Right lobe of liver (tissue), 6 donors: ENCODE results near the gene ATG7. TPM values are rescaled to one million over a fixed set of nuclear protein-coding genes. Genes with fewer than 3 reads are reported as not detected.

ENCODE experiments used
- ATAC-seq, 4 donors: fragments of 200-7000 bp; cut with Tn5 transposase; one replicate each; pipeline ENCODE4 v1.9.1; 2020; ENCODE audit warnings: mild to moderate bottlenecking in 4 of 4, moderate library complexity in 4 of 4
- DNase-seq, 3 donors: peaks; one replicate each; pipeline ENCODE4 v3.0.0-alpha.2; 2020
- H3K27ac ChIP-seq, 3 donors: fragments of 200-600 bp; one replicate each; pipeline ENCODE4 v1.8.0; 2022
- H3K27me3 ChIP-seq, 2 donors: fragments of 200-600 bp; one replicate each; pipeline ENCODE4 v1.8.0; 2022
- H3K36me3 ChIP-seq, 4 donors: fragments of 200-600 bp; sonication (generic) in 1 of 4; one replicate each; pipeline versions ENCODE4 v1.5.1 to v1.8.0; 2017 to 2022; ENCODE audit warnings: control low read depth in 1 of 4
- H3K4me1 ChIP-seq, 4 donors: fragments of 200-600 bp; sonication (generic) in 1 of 4; one replicate each; pipeline versions ENCODE4 v1.5.1 to v1.8.0; 2017 to 2022; ENCODE audit warnings: control low read depth in 1 of 4
- H3K4me3 ChIP-seq, 3 donors: fragments of 200-600 bp; one replicate each; pipeline ENCODE4 v1.8.0; 2022
- H3K9me3 ChIP-seq, 4 donors: fragments of 200-600 bp; sonication (generic) in 1 of 4; one replicate each; pipeline versions ENCODE4 v1.5.1 to v1.8.0; 2017 to 2022; ENCODE audit warnings: control low read depth in 1 of 4
- POLR2A ChIP-seq: fragments of 450-650 bp; IDR thresholded peaks from one replicate; pipeline ENCODE4 v1.6.1; 2017; ENCODE audit warnings: antibody characterized with exemption, mild to moderate bottlenecking
- WGBS: methylation state at CpG from one replicate; pipeline ENCODE4 v1.1.6; 2018; ENCODE audit warnings: low coverage, low lambda C conversion rate; ENCODE audit not compliant: insufficient coverage; ENCODE audit errors: missing lambda C conversion rate; 5-methylcytosine and 5-hydroxymethylcytosine counted together
- intact Hi-C, 2 donors: fragments of 100-400 bp; cut with DNase I; formaldehyde crosslinking; loops; one replicate each; pipeline versions ENCODE4 v1.11.2 to v1.14.1; 2022
- total RNA-seq, 6 experiments: library from RNA; depleted of rRNA in 2 of 6; stranded (reverse); fragments of >200 nt in 2 of 6; fragmentation: NEBNext Ultra II Directional in 3 of 6; extraction: Animal tissue kit (Norgen Biotek cat#: 25700) in 3 of 6; gene quantifications; one replicate each; pipeline versions ENCODE4 v1.1.0 to v1.2.4, GENCODE V29; 2016 to 2023
- TF ChIP-seq, protein P1 (sequence below), 4 donors: fragments of 200-600 bp in 3 of 4; fragments of 450-650 bp in 1 of 4; IDR thresholded peaks; one replicate each; pipeline versions ENCODE4 v1.5.1 to v1.8.0; 2016 to 2022; ENCODE audit warnings: antibody characterized with exemption in 4 of 4, mild to moderate bottlenecking in 2 of 4
- donor health status: DM: no; HTN: yes; CAD: no.
- donor health status: DM: no; HTN: no; CAD: no.
- donor health status: DM: no; HTN: no; CAD: no.
- donor health status: DM: no; HTN: yes; CAD: no.
- donor health status: DM: no; HTN: yes; CAD: no.

ATG7 gene
- total RNA-seq, 6 experiments from 2014 or later = 13.6 to 21.1 (median 15.8) TPM

DNA sequence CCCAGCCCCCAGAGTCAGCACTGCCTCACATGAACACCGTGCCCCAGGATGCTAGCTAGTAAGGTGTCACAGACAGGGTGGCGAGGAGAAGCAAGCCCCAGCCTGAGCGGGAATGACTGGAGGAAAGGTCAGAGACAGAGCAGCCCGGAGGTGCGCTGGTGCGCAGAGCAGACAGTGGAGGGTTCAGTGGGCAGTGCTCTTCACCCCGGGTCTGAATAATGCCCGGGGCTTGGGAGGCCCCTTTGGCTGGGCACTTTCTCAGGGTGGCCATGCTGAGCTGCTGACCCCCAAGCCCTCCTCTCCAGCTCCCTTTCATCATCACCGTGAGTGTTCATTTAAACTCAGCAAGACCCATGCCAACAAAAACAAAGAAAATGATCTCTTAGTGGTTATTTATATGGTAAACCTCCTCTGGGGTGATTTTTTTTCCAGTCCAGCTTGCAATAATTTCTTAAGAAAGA is 260.8 kb downstream of the ATG7 start:
- DNase-seq (no peak), ATAC-seq (peak in 1 of 4 donors; percentile 14)
- WGBS = 100% methylated on average over 1 of the region's 9 CpGs
- intact Hi-C loops = no loop called here
- H3K27ac ChIP-seq = no peak overlapping the region
- H3K27me3 ChIP-seq = no peaks in the 10 kb centered on the region
- no peak overlapping the region for H3K4me3 ChIP-seq
- H3K9me3 ChIP-seq = no peaks in the 10 kb centered on the region
- no peak for TF ChIP-seq POLR2A
- TF ChIP-seq, protein P1, sequence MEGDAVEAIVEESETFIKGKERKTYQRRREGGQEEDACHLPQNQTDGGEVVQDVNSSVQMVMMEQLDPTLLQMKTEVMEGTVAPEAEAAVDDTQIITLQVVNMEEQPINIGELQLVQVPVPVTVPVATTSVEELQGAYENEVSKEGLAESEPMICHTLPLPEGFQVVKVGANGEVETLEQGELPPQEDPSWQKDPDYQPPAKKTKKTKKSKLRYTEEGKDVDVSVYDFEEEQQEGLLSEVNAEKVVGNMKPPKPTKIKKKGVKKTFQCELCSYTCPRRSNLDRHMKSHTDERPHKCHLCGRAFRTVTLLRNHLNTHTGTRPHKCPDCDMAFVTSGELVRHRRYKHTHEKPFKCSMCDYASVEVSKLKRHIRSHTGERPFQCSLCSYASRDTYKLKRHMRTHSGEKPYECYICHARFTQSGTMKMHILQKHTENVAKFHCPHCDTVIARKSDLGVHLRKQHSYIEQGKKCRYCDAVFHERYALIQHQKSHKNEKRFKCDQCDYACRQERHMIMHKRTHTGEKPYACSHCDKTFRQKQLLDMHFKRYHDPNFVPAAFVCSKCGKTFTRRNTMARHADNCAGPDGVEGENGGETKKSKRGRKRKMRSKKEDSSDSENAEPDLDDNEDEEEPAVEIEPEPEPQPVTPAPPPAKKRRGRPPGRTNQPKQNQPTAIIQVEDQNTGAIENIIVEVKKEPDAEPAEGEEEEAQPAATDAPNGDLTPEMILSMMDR (IDR thresholded peaks at IDR 0.05) = no peak
- no peaks in the 10 kb centered on the region for H3K4me1 ChIP-seq
- H3K36me3 ChIP-seq = no peaks in the 10 kb centered on the region

DNA sequence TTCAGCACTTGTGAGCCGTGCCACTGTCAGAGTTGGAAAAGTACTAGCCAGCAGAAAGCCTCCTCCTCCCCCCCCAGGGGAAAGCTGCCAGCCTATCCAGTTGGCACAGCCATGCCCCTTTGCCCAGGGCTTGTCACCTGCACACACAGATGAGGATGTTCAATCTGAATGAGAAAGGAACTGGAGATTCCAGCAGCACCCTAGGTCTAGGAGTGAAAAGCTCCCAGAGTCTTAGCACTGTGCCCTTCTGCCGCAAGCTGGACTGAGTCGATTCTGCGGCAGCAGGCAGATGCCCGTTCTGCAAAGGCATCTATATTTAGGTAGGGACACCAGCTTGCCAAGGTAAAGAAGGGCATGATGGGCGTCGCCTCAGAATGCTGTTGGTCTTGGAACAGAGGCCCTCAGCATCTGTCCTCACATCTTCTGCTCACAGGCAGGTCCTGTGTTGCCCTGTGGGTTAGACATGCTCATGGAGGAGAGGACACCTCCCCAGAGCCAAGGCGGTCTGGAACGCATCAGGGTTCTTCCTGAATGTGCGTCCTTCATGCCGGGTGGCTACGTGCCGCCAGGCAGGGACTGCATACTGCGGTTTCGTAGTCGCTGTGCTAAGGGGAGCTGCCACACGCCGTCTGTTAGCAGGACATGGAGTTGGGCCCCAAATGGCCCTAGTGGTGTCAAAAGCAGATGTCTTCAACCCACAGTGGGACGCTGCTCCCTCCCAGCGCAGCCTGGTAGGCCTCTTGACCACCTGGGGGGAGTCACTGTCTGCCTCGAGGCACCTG is 262.0 kb downstream of the ATG7 start:
- no peak overlapping the region for H3K4me3 ChIP-seq
- DNase-seq = no peak
- TF ChIP-seq POLR2A = no peak
- ATAC-seq = peak in 1 of 4 donors; percentile 25
- no peaks in the 10 kb centered on the region for H3K27me3 ChIP-seq
- H3K4me1 ChIP-seq = no peaks in the 10 kb centered on the region
- no peaks in the 10 kb centered on the region for H3K9me3 ChIP-seq
- 22% methylated on average over 1 of the region's 21 CpGs for WGBS
- intact Hi-C loops = no loop called here
- H3K36me3 ChIP-seq = no peaks in the 10 kb centered on the region
- H3K27ac ChIP-seq = no peak overlapping the region

DNA sequence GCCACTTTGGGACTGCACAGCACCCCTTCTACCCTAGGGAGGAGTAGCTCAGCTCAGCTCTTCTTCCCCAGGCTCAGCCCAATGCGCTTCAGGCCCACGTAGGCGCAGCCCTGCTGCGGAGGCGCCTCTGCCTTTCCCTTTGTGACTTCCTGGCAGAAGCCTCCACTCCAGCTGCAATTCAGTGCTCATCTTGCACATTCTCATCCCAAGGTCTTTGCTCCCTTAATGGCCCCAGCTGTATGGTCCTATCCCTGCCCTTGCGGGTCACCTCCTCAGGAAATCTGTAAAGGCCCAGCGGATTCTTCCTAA is 262.6 kb downstream of the ATG7 start:
- Histone ChIP-seq H3K27me3 (no peaks in the 10 kb centered on the region), H3K9me3 (no peaks in the 10 kb centered on the region), H3K27ac (no peak overlapping the region), H3K4me3 (no peak overlapping the region), H3K36me3 (no peaks in the 10 kb centered on the region), H3K4me1 (no peaks in the 10 kb centered on the region)
- 100% methylated on average over 1 of the region's 7 CpGs for WGBS
- intact Hi-C loops = no loop called here
- no peak for ATAC-seq
- TF ChIP-seq, protein P1 (IDR thresholded peaks at IDR 0.05) = no peak
- no peak for TF ChIP-seq POLR2A
- DNase-seq = no peak

DNA sequence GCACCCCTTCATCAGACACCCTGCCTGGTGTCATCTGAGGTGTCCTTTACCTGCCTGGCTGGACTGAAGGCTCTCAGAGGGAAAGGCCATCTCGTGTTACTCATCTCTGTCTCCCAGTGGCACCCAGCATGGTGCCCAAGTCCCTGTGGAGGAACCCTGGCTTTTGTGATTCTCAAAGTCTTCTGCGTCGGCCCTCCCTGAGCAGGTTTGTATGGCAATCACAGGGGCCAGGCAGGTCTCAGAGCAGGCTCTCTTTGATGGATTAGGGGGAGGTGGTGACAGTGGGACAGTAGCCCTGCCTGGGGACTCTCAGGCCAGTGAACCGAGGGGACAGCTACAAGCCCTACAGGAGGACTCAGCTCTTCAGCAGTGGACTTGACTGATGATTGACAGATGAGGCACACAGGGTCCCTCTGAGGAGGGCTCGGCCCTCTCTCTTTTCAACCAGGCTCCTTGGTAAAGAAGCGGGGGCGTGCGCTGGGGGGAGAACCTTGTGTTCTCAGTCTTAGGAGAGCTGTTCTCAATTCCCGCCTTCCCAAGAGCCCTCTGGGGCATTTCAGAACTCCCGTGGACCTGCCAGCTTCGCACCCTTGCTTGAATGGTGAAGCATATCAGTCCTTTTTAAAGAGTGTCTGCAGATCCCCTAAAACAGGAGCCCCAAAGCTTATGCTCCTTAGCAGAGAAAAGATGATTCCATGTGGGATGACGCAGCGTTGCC is 263.2 kb downstream of the ATG7 start:
- ATAC-seq (no peak), DNase-seq (no peak)
- WGBS = 96% methylated on average over 3 of the region's 13 CpGs
- Histone ChIP-seq H3K27ac (no peak overlapping the region), H3K4me1 (no peaks in the 10 kb centered on the region), H3K27me3 (no peaks in the 10 kb centered on the region), H3K4me3 (no peak overlapping the region), H3K36me3 (no peaks in the 10 kb centered on the region), H3K9me3 (no peaks in the 10 kb centered on the region)
- intact Hi-C loops = no loop called here
- TF ChIP-seq, protein P1 (IDR thresholded peaks at IDR 0.05) = no peak
- no peak for TF ChIP-seq POLR2A
